HG03139 (cell line): Measurements from ENCODE around the gene RO60.

ENCODE experiments used
- ATAC-seq: cut with Tn5 transposase; IDR thresholded peaks from one replicate; pipeline ENCODE4 v1.9.1; 2021; ENCODE audit not compliant: unreplicated experiment

Gene RO60

DNA sequence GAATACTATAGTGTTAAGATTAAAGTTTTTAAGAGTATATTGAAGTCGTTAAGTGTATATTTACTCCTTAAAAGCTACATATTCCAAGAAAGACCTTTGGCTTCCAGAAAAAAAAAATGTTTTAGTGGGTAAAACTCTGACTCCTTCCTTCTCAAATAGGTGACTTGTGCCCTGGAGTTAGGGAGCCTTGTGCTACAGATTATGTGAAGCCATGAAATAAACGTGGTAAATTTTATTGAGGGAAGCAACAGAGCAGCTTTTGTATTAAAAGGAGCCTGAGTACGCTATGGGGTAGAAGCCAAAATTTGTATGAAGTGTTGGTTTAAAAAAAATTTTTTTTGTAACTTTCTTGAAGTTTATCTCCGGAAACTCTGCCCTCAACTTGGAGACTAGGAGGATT is 994 bp downstream of the RO60 start:
- no peak for ATAC-seq

GRCh38 chr1:193060938-193061337 is 1.5 kb downstream of the RO60 start:
- ATAC-seq = no peak

GRCh38 chr1:193062698-193063463 is 3.5 kb downstream of the RO60 start:
- no peak for ATAC-seq

GRCh38 chr1:193065954-193066353 is 6.5 kb downstream of the RO60 start:
- ATAC-seq = no peak

DNA sequence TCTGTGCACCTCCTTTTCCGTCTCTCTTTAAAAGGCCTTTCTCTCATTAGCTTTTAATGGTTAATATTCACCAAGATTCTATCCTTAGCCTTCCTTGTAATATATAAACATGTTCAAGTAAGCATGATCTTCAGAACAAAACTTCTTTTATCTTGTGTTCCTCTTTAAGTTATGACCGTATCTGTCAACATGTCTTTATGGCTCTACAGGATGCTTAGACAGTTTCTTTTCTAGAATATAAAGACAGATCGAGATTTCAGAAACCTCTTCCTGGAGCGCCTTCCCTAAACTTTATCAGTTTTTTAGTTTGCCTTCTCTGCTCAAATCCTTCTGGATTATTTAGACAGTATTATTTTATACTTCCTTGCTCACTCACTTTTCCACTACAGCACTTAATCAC is 7.2 kb downstream of the RO60 start:
- ATAC-seq = no peak

- ATAC-seq = no peak
Observed at GRCh38 chr1:193068013-193068412, 8.6 kb downstream of the RO60 start.

- no peak for ATAC-seq
Observed at GRCh38 chr1:193069748-193070385, 10.5 kb downstream of the RO60 start.

- ATAC-seq = no peak
Observed at GRCh38 chr1:193070386-193070753, 11.0 kb downstream of the RO60 start.

GRCh38 chr1:193070942-193071341 is 11.5 kb downstream of the RO60 start:
- peak; percentile 47 for ATAC-seq

DNA sequence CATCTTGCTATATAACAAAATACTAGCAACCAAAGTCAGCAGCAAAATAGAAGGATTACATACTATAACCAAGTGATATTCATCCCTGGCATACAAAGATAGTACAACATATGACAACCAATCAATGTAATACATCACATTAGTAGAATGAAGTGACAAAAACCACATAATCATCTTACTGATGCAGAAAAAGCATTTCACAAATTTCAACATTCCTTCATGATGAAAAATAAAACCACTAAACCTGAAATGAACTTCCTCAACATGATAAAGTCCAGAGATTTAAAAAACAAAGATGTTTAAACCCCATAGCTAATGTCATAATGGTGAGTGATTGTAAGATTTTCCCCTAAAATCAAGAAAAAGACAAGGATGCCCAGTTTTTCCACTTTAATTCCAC is 18.6 kb downstream of the RO60 start:
- no peak for ATAC-seq

- no peak for ATAC-seq
Observed at GRCh38 chr1:193079187-193079586, 19.8 kb downstream of the RO60 start.

DNA sequence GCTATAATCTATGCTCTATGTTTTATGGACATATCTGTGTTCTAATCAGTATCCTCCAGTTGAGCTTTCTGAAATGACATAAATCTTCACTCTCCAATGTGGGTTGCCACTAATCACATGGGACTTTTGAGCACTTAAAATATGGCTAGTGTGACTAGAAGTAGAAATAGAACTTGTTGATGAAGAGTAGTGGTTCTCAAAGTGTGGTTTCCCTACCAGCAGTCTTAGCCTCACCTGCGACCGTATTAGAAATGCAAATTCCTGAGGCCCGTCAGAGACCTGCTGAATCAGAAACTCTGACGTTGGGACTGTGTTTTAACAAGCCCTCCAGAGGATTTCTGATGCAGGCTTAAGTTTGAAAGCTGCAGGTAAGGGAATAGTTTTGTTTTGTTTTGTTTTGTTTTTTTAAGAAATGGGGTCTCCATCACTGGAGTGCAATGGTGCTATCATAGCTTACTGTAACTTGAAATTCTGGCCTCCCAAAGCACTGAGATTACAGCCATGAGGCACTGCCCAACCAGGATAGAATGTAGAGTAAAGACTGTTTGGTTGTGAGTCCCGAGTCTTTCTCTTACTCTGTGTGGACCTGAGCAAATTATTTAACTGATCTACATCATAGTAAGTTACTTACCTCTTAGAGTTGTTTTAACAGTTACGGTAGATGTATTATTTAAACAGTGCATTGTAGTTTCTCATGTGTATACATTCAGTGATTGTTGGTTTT is 24.1 kb downstream of the RO60 start:
- ATAC-seq = peak; percentile 74

GRCh38 chr1:193085263-193085662 is 25.9 kb downstream of the RO60 start:
- no peak for ATAC-seq

DNA sequence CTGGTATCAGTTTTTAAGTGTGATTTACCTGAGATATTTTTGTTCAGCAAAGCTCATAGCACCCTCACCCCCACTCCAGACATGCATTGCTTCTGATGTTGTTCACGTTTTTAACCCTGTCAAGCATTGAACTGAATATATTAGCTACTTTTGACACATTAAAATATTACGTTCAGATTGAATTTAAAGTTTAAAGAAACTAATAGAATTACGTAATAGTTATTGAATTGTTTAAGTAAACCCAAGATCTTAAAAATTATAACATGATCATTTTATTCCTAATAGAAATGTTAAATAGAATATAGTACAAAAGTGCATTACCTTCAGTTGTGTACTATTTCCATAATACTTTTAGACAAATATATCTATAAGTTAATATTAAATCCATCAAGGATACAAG is 26.9 kb downstream of the RO60 start:
- no peak for ATAC-seq

DNA sequence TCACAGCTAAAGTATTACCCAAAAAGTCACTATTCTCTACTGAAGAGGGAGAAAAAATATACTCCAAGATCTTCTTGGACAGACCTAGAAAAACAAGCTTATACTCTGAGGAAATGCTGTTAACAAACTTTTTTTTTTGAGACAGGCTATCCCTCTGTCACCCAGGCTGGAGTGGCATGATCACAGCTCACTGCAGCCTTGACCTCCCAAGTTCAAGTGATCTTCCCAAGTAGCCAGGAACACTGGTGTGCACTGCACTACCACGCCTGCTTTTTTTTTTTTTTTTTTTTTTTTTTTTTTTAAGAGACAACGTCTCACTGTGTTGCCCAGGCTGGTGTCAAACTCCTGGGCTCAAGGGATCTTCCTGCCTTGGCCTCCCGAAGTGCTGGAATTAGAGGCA is 28.5 kb downstream of the RO60 start:
- no peak for ATAC-seq

GRCh38 chr1:193090865-193091264 is 31.5 kb downstream of the RO60 start:
- ATAC-seq = no peak

- ATAC-seq = no peak
Observed at GRCh38 chr1:193094112-193094511, 34.7 kb downstream of the RO60 start.

DNA sequence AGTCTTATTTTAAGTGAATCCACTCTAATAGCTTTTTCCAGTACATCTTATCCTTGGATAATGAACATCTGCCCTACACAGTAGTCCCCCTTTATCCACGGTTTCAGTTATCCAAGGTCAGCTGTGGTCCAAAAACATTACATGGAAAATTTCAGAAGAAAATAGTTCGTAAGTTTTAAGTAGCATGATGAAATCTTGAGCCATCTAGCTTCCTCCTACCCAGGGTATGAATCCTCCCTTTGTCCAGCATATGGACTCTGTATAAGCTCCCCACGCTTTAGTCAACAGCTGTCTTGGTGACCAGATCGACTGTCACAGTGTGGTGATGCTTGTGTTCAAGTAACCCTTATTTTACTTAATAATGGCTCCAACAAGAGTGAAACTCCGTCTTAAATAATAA is 43.2 kb downstream of the RO60 start:
- no peak for ATAC-seq

GRCh38 chr1:193103759-193104501 is 44.5 kb downstream of the RO60 start:
- ATAC-seq = no peak

GRCh38 chr1:193104502-193104906 is 45.1 kb downstream of the RO60 start:
- peak; percentile 33 for ATAC-seq
